ENCODE results near the gene XPO5.
A peak's percentile ranks its signal among the peaks of the same experiment; 100 is the strongest.

The XPO5 gene

DNA sequence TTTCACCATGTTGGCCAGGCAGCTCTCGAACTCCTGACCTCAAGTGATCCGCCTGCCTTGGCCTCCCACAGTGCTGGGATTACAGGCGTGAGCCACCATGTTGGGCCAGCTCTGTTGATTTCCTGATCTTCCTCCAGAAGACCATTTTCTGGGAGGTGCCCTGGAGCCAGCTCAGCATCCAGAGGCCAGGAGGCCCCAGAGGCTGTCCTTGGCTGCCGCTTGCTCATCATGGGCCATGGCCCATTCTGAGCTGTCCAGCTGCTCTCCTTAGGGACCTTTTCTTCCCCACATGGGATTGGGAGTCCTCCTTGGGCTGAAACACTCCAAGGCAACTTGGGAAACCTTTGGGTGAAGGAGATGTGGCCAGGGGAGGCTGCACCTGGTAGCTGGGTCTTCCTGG is 81.1 kb downstream of the XPO5 start:
- no peak for DNase-seq

DNA sequence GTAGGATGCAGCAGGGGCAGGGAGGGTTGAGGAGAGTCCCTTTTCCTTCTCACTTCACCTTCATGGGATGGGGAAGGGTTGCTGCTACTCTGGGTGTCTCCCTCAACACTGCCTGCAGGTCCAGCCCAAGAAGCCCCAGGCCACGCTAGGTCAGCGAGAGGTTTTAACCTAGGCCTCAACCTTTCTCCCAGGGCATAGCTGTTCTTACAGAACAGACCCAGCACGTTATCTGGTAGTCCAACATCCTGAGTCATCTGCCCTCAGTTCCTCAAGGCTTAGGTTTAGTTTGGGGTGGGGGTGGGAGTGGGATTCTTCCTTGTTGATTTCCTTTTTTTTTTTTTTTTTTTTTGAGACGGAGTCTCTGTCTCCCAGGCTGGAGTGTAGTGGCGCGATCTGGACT is 81.5 kb downstream of the XPO5 start:
- no peak for DNase-seq

DNA sequence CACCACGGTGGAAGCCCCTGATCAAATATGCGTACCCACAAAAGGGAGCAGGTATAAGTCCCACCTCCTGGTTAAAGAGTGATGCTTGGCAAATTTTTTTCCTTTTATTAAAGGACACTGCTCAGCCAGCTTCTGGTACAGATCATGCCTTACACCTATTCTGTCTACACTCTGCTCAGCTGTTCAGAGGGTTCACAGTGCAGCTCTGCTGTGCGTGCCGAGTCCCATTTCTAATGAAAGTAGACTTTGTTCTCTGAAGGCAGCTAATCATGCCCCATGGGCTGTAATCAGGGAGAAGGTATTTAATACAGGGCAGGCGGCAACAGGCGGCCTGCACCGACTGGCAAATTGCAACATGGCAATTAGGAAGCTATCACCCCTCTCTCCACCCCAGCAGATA is 82.0 kb downstream of the XPO5 start:
- no peak for DNase-seq

DNA sequence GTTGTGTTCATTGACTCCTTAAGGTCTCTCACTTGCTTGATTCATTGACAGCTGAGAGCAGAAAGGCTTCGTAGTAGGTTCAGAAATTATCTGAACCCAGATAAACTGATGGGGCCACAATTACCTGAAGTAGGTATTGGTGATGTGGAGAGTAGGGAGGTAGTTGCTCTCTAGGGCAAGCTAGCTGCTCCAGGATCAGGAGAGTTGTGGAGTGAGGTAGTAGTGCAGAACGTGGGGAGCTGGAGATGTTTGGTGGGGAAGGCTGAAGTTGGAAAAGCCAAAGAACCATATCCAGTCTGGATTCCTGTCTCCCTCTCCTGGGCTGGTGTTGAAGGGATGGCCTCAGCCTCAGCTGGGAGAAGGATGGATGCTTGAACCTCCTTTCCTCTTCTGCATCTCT is 82.6 kb downstream of the XPO5 start:
- DNase-seq, result no peak

DNA sequence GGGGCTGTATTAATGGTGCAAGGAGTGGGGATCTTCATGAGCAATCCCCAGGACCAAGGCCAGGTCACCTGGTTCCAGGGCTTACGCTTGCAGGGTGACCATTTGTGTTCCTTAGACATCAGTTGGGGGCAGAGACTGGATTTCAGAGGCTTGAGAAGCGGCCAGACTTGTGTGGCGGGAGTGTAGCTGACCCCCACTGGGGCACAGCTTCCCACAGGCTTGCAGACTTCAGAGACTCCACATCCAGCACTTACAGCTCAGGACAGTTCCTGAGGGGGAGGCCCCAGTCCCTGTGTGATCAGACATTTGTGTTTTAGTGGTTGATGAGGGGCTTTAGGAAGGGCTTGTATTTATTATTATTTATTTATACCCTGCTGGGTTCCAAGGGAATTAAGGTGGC is 83.2 kb downstream of the XPO5 start:
- no peak for DNase-seq

DNA sequence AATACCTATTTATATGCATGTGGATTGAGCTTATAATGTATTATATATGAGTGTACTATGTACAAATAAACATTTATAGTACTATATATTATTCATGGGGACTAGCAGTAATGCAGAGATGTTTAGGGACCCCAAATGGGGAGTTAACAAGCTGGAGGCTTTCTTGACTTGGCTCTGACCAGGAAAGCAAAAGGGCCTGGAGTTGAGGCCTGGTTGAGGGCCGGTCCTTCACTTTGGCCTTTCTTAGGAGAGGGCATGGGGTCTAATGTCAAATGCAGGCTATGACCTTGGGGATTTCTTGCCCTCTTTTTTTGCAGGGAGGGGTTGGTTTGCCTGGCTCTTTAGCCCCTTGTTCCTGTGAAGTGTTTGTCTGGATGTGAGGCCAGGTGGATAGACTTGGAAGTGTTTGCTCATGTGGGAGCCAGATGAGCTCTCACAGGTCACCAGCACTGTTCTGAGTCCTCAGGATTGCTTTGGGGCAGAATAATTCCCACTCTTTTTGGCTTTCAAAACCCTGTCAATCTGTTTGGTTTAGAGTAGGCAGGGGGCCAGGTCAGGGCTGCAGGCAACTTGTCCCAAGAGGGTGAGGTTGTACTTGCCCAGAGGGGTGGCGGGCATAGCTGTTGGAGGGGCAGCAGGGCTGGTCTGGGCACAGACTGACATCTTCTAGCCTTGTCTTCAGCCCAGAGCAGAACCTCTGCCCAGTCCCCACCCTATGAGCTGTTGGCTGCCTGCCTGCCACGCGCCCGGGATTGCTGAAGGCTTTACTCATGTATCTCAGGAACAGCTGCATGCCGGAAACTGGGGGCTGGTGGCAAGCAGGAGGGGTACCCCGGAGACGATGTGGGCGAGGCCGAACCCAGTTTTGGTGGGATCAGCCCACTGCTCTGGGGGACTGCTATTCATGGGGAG is 83.8 kb downstream of the XPO5 start:
- DNase-seq, result no peak

DNA sequence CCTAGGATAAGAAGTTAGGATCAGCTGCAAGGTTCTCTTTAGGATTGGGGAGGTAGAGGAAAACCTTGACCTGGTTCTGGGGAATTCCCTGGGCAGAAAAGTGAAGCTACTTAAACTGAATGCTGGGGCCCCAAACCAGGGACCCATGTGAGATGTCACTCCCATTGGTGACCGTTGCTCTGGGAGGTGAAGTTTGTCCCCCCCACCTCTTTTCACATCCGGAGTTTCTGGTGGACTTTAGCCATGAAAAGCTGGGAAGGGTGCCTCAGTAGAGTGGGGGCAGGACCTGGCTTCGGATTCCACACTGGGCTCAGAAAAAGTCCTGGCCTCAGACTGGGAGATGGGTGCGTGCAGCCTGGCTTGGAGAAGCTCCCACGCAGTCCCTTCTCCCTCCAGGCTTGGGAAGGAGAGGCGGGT is 85.3 kb downstream of the XPO5 start:
- no peak for DNase-seq

DNA sequence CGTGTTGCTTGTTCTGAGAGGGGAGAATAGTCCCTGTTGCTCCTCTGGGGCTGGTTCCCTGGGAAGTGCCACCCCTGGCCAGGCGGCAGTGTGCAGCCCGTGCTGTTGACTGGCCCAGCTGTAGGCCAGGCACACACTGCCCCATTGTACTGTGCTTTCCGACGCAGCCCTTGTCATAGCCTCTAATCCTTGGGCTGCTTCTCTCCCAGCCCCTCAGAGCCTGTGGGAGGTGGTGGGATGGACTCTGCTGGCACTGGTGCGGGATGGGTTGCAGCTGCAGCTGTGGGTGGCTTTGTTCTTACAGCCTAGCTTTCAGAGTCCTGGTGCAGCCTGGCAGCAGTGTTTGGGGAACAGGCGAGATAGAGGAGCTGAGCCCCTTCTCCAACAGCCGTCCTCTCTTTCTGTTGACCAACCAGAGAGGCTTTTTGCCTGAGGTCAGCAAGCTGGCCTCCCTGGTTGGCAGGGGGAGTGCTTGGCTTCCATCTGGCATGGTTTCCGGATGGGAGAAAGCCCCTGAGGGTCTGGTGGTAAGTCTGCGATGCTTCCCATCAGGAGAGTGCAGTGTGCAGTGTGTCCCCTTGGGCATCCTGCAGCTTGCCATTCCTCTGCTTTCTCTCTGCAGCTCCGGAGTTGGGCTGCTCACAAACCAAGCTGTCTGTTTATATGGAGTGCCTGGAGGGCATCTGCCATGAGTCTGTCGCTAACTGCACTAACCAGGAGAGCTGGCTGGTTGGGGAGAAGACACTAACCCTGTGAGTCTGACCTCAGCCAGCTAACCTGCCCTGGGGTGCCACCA is 86.4 kb downstream of the XPO5 start:
- no peak for DNase-seq

DNA sequence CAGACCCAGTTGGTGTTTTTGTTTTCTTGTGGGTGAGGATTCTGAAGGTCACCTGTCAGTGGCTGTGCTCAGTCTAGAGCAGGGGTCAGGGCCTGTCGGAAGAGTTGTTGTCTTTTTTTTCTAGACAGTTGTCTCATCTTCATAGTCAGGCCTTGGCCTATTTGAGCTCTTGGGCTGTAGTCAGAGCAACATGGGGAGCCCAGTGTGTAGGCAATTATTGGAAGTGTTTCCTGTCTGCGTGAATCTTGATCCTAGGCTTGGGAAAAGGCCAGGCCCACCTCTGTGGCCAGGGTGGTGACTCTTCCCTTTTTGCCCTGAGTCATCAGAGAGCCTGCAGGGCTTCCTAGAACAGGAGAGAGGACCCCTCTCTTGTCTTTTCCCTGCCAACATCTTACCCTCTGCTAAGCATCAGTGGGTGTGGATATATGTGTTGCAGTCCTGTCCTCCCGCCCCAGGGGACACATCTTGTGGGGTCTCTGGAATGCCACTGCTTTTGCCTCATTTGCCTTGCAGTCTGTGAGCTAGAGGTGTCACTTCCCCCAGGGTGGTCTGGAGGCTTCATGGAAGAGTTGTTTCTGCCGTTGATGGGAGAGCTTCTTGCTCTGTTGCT is 87.1 kb downstream of the XPO5 start:
- DNase-seq, result no peak

DNA sequence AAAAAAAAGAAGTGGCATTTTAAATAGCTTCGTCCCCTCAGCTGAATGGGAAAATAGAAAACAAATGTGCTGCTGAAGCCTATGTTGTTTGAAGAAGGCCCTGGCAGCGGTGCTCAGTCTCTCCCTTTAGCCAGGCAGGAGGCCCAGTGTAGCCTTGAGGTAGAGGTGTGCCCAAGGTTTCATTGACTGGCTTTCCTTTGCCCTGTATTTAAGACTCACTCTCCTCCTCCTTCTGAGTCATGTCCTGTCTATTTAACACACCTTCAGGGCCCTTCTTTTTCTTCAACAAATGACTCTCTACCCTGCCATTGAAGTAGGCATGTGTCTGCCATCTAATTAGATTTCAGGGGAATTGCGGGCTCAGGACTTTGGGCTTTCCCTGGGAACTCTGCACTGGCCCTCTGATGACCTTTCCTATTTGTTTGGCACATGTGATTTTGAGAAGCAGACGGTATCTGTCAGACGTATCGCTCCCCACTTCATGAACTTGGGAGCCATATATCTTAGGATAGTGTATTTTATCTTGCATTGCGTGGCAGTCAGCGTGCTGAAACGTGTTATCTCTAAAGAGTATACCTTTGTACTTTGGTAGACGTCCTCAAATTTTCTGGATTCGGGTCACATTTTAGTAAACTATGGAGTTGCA is 94.1 kb downstream of the XPO5 start:
- DNase-seq, result no peak

DNA sequence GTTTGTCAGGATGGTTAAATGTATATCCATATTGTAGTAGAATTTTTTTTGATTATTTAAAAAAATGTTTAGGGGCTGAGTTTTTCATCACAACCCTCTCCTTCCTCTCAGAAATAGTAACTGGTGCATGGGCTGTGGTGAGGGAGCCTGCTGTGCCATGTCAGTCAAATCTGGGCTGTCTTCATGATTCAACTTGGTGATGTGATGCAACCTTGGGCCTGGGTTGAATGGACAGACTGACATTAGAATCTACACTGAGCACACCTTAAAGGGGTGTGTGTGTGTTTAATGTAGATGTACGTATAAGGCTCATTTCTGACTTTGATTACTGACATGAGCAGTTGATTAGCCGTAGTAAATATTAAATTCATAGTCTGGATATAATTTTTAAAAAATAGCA is 94.8 kb downstream of the XPO5 start:
- DNase-seq, result no peak

DNA sequence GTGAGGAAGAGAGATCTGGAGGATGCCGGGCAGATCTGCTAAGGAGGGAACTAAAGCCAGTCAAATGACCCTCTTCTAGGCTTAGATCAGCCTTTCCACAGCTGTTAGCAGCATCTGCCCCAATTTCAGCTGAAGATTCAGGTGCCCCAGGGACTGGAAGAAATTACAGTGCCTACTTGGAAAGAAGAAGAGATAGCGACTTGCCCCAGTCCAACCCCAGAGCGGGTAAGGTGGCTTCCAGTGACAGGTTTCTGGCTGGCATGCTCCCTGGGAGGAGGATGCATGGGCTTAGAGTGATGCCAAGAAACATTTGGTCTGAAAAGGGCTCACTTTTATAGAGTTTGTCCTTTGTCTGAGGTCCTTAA is 97.8 kb downstream of the XPO5 start:
- no peak for DNase-seq

DNA sequence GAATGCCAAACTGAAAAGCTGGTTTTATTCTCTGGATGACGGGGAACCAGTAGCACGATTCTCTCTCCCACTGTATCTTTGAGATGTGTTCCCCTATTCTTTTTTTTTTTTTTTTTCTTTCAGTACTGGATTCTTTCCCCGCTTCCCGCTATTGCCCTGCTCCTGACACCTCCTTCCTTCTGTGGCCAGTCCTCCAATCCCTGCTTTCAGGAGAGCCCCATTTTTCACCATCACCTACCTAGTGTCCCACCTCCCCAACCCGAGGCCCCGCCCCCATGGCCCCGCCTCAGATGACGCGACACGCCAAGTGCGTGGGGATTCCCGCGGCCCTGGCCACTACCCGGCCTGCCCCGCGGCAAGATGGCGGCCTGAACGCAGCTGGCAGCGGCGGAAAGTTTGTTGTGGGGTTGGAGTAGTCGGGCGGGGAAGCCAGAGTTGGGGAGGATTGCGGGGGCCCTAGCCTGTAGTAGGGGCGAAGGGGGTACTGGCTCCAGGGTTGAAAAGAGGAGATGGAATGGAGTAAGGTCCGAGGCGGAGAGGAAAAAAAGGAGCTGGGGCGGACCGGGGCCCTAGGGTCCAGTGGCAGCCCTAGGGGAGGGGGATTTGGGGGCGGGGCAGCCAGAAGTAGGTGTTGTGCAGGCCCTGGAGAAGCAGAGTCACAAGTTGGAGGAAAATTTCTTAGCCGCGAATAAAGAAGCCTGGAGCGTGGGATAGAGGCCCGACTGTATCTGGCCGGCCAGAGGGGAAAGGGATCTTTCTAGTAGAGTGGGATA is 98.4 kb downstream of the XPO5 start, which contains the start of gene TJAP1:
TSS of gene TJAP1 (plus strand) at position 336 of the 773 bp plus-strand sequence. CDS start 21,432 bp downstream, outside the sequence.
- DNase-seq, result peak; percentile 90

DNA sequence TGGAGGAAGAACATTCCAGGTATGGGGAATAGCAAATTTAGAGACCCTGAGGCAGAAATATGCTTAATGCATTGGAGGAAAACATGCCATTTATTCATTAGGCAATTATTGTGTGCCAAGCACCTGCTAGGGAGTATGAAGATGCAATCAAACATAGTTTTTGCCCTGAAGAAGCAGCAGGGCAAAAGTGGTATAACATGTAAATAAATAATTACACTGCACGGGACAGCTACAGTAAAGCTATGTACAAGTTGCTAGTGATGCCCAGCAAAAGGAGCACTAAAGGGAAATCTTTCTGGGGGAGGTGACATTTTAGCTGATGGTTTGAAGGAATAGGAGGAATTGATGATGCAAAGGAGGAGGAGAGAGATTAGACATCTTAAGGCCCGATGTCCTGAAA is 99.1 kb downstream of the XPO5 start:
- no peak for DNase-seq

DNA sequence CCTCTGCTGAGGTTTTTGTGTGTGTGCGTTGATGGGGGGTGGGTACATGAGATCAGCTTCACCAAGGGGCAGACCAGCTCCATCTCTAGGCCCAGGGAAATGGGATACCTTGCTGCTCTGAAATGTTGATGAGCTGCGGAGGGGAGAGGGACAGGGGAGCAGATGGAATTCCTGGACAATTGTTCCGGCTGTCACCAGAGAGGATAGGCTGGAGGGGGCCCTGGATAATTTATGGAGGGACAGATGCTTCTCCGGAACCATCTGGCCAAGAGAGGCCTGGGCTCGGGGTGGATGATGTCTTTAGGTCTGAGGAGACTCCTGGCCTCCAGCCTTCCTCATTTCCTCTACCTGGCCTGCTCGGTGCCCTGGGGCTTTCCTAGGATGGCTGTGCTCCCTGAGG is 100.3 kb downstream of the XPO5 start:
- no peak for DNase-seq

DNA sequence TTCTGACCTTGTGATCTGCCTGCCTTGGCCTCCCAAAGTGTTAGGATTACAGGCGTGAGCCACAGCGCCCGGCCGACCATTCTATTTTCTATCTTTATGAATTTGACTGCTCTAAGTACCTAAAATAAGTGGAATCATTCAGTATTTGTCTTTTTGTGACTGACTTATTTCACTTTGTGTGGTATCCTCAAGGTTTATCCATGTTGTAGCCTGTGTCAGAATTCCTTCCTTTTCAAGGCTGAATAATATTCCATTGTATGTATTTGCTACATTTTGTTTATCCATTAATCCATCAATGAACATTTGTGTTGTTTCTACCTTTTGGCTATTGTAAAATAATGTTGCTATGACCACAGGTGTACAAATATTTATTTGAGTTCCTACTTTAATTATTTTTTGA is 103.3 kb downstream of the XPO5 start:
- no peak for DNase-seq
